ENCODE results near the gene EFCAB11.

- TF ChIP-seq EZH2 (IDR thresholded peaks at IDR 0.05; ENCODE audit: insufficient read depth, low read length) (no peak), CTCF (IDR thresholded peaks at IDR 0.05; ENCODE audit: insufficient read depth, low read depth, low read length) (no peak)
These were observed 84.9 kb downstream of the EFCAB11 start for GRCh38 chr14:89869606-89870005.
